OCI-LY1 (cell line): ENCODE results near the gene CD276.

Experiments used
- H2AFZ ChIP-seq: fragments of 200-600 bp; sonication (generic), shearing (Covaris generic); 2 replicates; pipeline ENCODE4 v1.6.0; 2014; ENCODE audit warnings: antibody characterized with exemption, mild to moderate bottlenecking, low read length
- H3F3A ChIP-seq: fragments of 200-600 bp; sonication (generic), shearing (Covaris generic); 2 replicates; pipeline ENCODE4 v1.6.0; 2014; ENCODE audit warnings: mild to moderate bottlenecking, antibody characterized with exemption, low read length, moderate library complexity; ENCODE audit not compliant: insufficient read depth
- H3K27ac ChIP-seq: fragments of 200-600 bp; sonication (generic); 2 replicates; pipeline ENCODE4 v1.5.1; 2014; ENCODE audit warnings: low read length, mixed run types, mild to moderate bottlenecking, low read depth; ENCODE audit not compliant: poor library complexity, severe bottlenecking
- H3K27me3 ChIP-seq: fragments of 200-600 bp; sonication (generic); 2 replicates; pipeline ENCODE4 v1.6.0; 2014; ENCODE audit warnings: antibody characterized with exemption, mild to moderate bottlenecking, low read length, moderate library complexity; ENCODE audit not compliant: insufficient read depth
- H3K36me3 ChIP-seq: fragments of 200-600 bp; sonication (generic); 2 replicates; pipeline ENCODE4 v1.6.1; 2014; ENCODE audit warnings: mild to moderate bottlenecking, antibody characterized with exemption, low read length, moderate library complexity, mixed read lengths; ENCODE audit not compliant: insufficient read depth
- H3K4me1 ChIP-seq: fragments of 200-600 bp; sonication (generic); 2 replicates; pipeline ENCODE4 v1.5.1; 2014; ENCODE audit warnings: mild to moderate bottlenecking, low read length, moderate library complexity; ENCODE audit not compliant: insufficient read depth, severe bottlenecking
- H3K4me2 ChIP-seq: fragments of 200-600 bp; sonication (generic), shearing (Covaris generic); 2 replicates; pipeline ENCODE4 v1.6.1; 2014; ENCODE audit warnings: low read length
- H3K4me3 ChIP-seq: fragments of 200-600 bp; sonication (generic); 2 replicates; pipeline ENCODE4 v1.5.1; 2014; ENCODE audit warnings: low read length, low read depth, mild to moderate bottlenecking, mixed read lengths; ENCODE audit not compliant: poor library complexity, severe bottlenecking
- H3K79me2 ChIP-seq: fragments of 200-600 bp; shearing (Covaris generic); 2 replicates; pipeline ENCODE4 v1.6.1; 2016; ENCODE audit warnings: mixed run types, low read length, mixed read lengths; ENCODE audit not compliant: insufficient read depth
- H3K9ac ChIP-seq: fragments of 200-600 bp; sonication (generic), shearing (Covaris generic); 2 replicates; pipeline ENCODE4 v1.6.1; 2014; ENCODE audit warnings: mild to moderate bottlenecking, low read length, mixed read lengths
- H3K9me2 ChIP-seq: fragments of 200-600 bp; sonication (generic), shearing (Covaris generic); 2 replicates; pipeline ENCODE4 v1.6.1; 2014; ENCODE audit warnings: low read depth, mild to moderate bottlenecking, low read length, mixed read lengths
- H3K9me3 ChIP-seq: fragments of 200-600 bp; shearing (Covaris generic); 2 replicates; pipeline ENCODE4 v1.6.1; 2014; ENCODE audit warnings: low read length, mixed read lengths
- H4K20me1 ChIP-seq: fragments of 200-600 bp; sonication (generic), shearing (Covaris generic); 2 replicates; pipeline ENCODE4 v1.6.0; 2016; ENCODE audit warnings: mild to moderate bottlenecking, low read length; ENCODE audit not compliant: insufficient read depth
- EZH2 ChIP-seq: fragments of 200-600 bp; sonication (generic), shearing (Covaris generic); IDR thresholded peaks from 2 replicates; pipeline ENCODE4 v1.8.0; 2017; ENCODE audit warnings: borderline replicate concordance, mixed run types, mild to moderate bottlenecking, antibody characterized with exemption, low read length, moderate library complexity, mixed read lengths
- TF ChIP-seq, protein P1 (sequence below): fragments of 200-600 bp; sonication (generic), shearing (Covaris generic); IDR thresholded peaks from 2 replicates; pipeline ENCODE4 v1.5.1; 2017; ENCODE audit warnings: mild to moderate bottlenecking, antibody characterized with exemption, low read length, moderate library complexity, mixed read lengths

The CD276 gene

GRCh38 chr15:73712107-73712506 is 27.9 kb downstream of the CD276 start:
- no peaks in the 10 kb centered on the region for H3K36me3 ChIP-seq
- no peaks in the 10 kb centered on the region for H3K9me2 ChIP-seq

GRCh38 chr15:73714695-73715301 is 30.6 kb downstream of the CD276 start:
- Histone ChIP-seq H3K9me2 (no peaks in the 10 kb centered on the region), H3K4me1 (no peaks in the 10 kb centered on the region), H3K4me3 (no peak overlapping the region), H3K9me3 (no peaks in the 10 kb centered on the region), H3K79me2 (no peaks in the 10 kb centered on the region), H3K9ac (no peak overlapping the region), H3K27me3 (0 out of 2 replicates have a peak, but pooled peaks cover 4% of the 10 kb centered on the region), H3K27ac (no peak overlapping the region), H4K20me1 (no peaks in the 10 kb centered on the region), H3K36me3 (no peaks in the 10 kb centered on the region), H3K4me2 (no peak overlapping the region), H3F3A (no peaks in the 10 kb centered on the region), H2AFZ (no peak overlapping the region)
- TF ChIP-seq, protein P1, sequence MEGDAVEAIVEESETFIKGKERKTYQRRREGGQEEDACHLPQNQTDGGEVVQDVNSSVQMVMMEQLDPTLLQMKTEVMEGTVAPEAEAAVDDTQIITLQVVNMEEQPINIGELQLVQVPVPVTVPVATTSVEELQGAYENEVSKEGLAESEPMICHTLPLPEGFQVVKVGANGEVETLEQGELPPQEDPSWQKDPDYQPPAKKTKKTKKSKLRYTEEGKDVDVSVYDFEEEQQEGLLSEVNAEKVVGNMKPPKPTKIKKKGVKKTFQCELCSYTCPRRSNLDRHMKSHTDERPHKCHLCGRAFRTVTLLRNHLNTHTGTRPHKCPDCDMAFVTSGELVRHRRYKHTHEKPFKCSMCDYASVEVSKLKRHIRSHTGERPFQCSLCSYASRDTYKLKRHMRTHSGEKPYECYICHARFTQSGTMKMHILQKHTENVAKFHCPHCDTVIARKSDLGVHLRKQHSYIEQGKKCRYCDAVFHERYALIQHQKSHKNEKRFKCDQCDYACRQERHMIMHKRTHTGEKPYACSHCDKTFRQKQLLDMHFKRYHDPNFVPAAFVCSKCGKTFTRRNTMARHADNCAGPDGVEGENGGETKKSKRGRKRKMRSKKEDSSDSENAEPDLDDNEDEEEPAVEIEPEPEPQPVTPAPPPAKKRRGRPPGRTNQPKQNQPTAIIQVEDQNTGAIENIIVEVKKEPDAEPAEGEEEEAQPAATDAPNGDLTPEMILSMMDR = no peak
- no peak for TF ChIP-seq EZH2

More at GRCh38 chr15:73712107-73712506, 27.9 kb downstream of the CD276 start:
- TF ChIP-seq, protein P1 = no peak
- no peak for TF ChIP-seq EZH2
- Histone ChIP-seq H3K4me3 (no peak overlapping the region), H2AFZ (no peak overlapping the region), H3K27me3 (no peaks in the 10 kb centered on the region), H3K79me2 (no peaks in the 10 kb centered on the region), H3K4me1 (no peaks in the 10 kb centered on the region), H3K9ac (no peak overlapping the region), H3K27ac (no peak overlapping the region), H4K20me1 (no peaks in the 10 kb centered on the region), H3F3A (no peaks in the 10 kb centered on the region), H3K4me2 (no peak overlapping the region), H3K9me3 (no peaks in the 10 kb centered on the region)

DNA sequence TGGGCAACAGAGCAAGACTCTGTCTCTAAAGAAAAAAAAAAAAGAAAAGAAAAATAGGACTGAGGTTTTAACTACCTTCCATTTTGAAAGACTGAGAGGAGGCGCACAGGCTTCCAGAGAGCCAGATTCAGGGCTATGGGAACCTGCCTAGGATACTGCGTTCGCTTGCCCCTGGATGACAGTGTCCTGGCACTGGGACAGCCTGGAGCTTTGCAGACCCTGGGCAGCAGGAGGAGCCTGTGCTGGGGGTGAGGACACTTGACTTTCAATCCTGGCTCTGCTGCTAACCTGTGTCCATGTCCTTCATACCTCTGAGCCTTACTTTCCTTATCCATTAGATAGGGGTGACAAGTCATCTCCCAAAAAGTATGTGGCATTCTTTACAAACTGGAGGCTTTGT is 31.2 kb downstream of the CD276 start:
- Histone ChIP-seq H3K36me3 (no peaks in the 10 kb centered on the region), H3K9ac (no peak overlapping the region), H3K27me3 (0 out of 2 replicates have a peak, but pooled peaks cover 4% of the 10 kb centered on the region), H3K9me3 (no peaks in the 10 kb centered on the region), H4K20me1 (no peaks in the 10 kb centered on the region), H3K79me2 (no peaks in the 10 kb centered on the region), H3K4me2 (no peak overlapping the region), H2AFZ (no peak overlapping the region), H3K4me1 (no peaks in the 10 kb centered on the region), H3K27ac (no peak overlapping the region), H3K9me2 (no peaks in the 10 kb centered on the region), H3F3A (no peaks in the 10 kb centered on the region), H3K4me3 (no peak overlapping the region)
- TF ChIP-seq, protein P1 = no peak
- TF ChIP-seq EZH2 = no peak
